BJ (cell line): ENCODE measurements around the gene SELPLG. TPM values are rescaled to one million over a fixed set of nuclear protein-coding genes. Genes with fewer than 3 reads are reported as not detected.

Experiments used
- CTCF ChIA-PET: fragments of 350-600 bp; formaldehyde crosslinking; extraction: SDS; loops from one replicate; lab custom pipeline; 2021; ENCODE audit warnings: antibody characterized with exemption, inconsistent platforms; lab: Yijun Ruan, JAX
- POLR2A ChIA-PET: fragments of 300-600 bp; sonication (Branson Sonifier 250); formaldehyde crosslinking; extraction: SDS; loops from one replicate; lab custom pipeline; 2021; ENCODE audit warnings: antibody characterized with exemption; lab: Charles Lee
- DNase-seq: peaks from one replicate; pipeline ENCODE4 v3.0.0-alpha.2; 2011; ENCODE audit warnings: low read depth
- H3K27me3 ChIP-seq: 2 replicates; pipeline ENCODE4 v1.6.0; 2011; ENCODE audit warnings: low read length; ENCODE audit not compliant: control insufficient read depth, insufficient read depth
- H3K36me3 ChIP-seq: 2 replicates; pipeline ENCODE4 v1.5.1; 2011; ENCODE audit warnings: low read length; ENCODE audit not compliant: control insufficient read depth, insufficient read depth
- H3K4me3 ChIP-seq: 2 replicates; pipeline ENCODE4 v1.5.1; 2011; ENCODE audit warnings: low read depth, mild to moderate bottlenecking, control low read depth, low read length
- polyA plus RNA-seq: library from polyadenylated mRNA; depleted of rRNA; stranded (reverse); fragments of >200 nt; gene quantifications from 2 replicates; pipeline ENCODE4 v1.2.3, GENCODE V29; 2011
- TF ChIP-seq, protein P1 (sequence below): IDR thresholded peaks from 2 replicates; pipeline ENCODE4 v1.5.1; 2011; ENCODE audit warnings: low read depth, mild to moderate bottlenecking, control low read depth, inconsistent platforms, low read length, moderate library complexity; ENCODE audit not compliant: insufficient read depth

SELPLG gene
- polyA plus RNA-seq, 1 experiment = 8.1 TPM

DNA sequence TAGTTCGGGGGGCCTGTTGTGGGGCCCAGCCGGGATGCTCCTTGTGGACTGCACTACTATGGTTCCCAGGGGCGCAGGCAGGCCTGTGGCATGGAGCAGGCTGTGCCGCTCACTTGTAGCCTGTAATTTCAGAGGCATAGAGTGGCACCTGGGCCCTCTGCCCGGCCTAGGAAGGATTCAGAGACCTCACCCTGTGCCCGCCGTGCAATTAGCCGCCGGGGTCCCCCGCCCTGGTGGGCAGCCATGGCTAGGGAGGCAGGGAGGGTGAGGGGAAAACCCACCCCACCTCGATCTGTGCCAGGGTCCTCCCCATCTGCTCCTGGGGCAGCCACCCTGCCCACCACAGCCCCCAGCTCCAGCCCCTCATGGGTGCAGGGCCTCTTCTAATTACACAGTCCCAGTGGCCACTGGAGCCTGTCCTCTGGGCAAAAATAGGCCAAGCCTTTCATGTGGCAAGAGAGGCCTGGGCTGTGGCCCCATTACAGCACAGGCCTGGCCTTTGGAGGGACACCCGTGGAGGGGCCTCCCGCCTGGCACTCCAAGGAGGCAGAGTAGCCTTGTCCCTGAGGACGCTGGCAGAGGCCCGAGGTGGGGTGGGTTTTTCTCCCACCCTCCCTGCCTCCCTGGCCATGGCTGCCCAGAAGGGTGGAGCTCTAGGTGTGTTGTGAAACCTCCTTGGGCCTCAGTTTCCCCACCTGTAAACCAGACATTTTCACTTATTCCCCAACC, 30.6 kb downstream of the SELPLG start:
- CTCF ChIA-PET = interaction anchor here (0.5 kb wide), 1 partner anchor 15 kb away, joined by 3 read pairs; no protein-coding TSS in a partner anchor

DNA sequence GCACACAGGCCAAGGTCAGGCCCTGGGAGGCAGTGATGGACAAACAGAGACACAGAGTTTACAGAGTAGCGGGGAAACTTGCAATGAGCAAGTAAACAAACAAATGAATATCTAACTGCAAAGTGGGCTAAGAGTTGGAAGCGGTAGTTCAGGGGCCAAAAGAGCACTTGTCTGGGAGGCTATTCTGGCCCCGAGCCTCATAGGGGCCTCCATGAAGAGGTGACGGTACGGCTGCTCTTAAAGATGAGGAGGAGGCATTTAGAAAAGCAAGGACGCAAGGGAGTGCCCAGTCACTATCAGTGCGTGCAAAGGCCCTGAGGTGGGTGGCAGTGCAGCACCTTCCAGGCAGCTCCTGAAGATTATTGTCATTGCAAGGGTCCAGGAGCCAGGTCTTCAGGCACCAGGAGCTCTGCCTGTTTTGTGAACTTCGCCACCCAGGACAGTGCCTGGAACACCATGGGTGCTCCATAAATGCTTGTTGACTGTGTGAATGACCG, 31.4 kb downstream of the SELPLG start:
- Histone ChIP-seq H3K4me3 (no peak overlapping the region), H3K36me3 (no peaks in the 10 kb centered on the region), H3K27me3 (peaks cover 2% of the 10 kb centered on the region; the same call in 1 of the 2 replicates)
- ChIA-PET CTCF (interaction anchor here (0.6 kb wide), 1 partner anchor 45 kb away, joined by 3 read pairs; no protein-coding TSS in a partner anchor), POLR2A (no interaction called here)
- DNase-seq = no peak
- TF ChIP-seq, protein P1, sequence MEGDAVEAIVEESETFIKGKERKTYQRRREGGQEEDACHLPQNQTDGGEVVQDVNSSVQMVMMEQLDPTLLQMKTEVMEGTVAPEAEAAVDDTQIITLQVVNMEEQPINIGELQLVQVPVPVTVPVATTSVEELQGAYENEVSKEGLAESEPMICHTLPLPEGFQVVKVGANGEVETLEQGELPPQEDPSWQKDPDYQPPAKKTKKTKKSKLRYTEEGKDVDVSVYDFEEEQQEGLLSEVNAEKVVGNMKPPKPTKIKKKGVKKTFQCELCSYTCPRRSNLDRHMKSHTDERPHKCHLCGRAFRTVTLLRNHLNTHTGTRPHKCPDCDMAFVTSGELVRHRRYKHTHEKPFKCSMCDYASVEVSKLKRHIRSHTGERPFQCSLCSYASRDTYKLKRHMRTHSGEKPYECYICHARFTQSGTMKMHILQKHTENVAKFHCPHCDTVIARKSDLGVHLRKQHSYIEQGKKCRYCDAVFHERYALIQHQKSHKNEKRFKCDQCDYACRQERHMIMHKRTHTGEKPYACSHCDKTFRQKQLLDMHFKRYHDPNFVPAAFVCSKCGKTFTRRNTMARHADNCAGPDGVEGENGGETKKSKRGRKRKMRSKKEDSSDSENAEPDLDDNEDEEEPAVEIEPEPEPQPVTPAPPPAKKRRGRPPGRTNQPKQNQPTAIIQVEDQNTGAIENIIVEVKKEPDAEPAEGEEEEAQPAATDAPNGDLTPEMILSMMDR = no peak

More for the DNA sequence above, 30.6 kb downstream of the SELPLG start:
- Histone ChIP-seq H3K4me3 (no peak overlapping the region), H3K36me3 (no peaks in the 10 kb centered on the region), H3K27me3 (peaks cover 2% of the 10 kb centered on the region; the same call in 1 of the 2 replicates)
- no peak for DNase-seq
- POLR2A ChIA-PET = no interaction called here
- TF ChIP-seq, protein P1 = no peak

DNA sequence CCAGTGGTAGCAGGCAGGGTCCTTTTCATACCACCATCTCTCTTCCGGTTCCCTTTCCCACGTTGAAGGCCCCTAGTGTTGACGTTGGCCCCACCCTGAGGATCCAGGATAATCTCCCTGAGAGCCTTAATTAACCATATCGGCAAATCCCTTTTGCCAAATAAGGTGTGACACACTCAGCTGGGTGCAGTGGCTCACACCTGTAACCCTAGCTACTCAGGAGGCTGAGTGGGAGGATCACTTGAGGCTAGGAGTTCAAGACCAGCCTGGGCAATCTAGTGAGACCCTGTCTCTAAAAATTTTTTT, 33.0 kb downstream of the SELPLG start:
- Histone ChIP-seq H3K27me3 (peaks cover 2% of the 10 kb centered on the region; the same call in 1 of the 2 replicates), H3K36me3 (no peaks in the 10 kb centered on the region), H3K4me3 (no peak overlapping the region)
- TF ChIP-seq, protein P1 = no peak
- POLR2A ChIA-PET = no interaction called here
- DNase-seq = no peak
- CTCF ChIA-PET = interaction anchor here (1.0 to 1.2 kb wide), 2 partner anchors 17 to 29 kb away, joined by 3 to 4 read pairs; no protein-coding TSS in a partner anchor

DNA sequence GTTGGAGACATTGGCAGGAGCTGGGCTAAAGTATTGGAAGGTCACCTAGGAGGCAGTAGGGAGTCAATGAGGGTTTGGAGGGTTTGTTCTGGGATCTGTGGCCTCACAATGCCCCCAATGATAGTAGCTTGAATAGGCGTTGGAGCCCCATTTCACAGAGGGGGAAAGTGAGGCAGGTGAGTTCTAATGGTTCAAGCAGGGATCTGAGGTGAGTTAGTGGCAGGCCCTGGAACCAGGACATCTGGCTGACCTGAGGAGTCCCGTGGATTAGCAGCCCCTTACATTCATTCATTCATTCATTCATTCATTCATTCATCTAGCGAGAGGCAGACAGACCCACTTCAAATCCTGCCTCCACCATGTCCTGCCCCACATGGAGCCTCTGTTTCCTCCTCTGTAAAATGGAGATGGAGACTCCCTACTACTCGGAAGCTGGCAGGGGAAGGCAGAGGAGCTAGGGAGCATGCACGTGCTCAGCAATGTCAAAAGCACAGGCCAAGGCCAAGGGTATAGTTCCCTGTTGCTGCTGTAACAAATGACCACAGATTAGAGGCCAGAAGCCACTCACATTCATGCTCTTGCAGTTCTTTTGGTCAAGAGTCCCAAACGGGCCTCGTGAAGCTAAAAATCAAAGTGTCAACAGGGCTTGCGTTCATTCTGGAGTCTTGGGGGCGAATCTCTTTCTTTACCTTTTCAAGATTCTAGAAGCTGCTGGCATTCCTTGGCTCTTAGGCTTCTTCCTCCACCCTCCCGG, 33.6 kb downstream of the SELPLG start:
- CTCF ChIA-PET = interaction anchor here (1.0 to 1.2 kb wide), 2 partner anchors 18 to 29 kb away, joined by 3 to 4 read pairs; no protein-coding TSS in a partner anchor
- TF ChIP-seq, protein P1 = no peak
- H3K4me3 ChIP-seq = no peak overlapping the region
- H3K36me3 ChIP-seq = no peaks in the 10 kb centered on the region
- DNase-seq = no peak
- POLR2A ChIA-PET = no interaction called here
- peaks cover 2% of the 10 kb centered on the region; the same call in 1 of the 2 replicates for H3K27me3 ChIP-seq

DNA sequence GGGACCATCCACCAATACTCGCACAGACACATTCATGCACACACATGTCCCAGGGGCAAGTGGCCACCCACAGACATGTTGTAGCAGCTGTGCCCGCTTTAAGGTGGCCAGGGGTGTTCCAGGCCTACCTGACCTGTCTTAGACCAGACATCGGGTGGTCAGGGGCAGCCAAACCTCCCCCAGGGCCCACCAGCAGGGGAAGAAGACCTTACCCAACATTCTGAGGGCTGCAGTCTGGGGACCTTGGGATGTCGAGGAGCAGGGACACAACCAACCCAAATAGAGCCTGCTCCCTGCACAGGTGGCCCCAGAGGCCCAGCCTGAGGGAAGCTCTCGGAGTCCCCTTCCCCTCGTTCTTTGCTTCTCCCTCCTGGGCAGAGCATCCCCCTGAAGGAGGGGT, 34.2 kb downstream of the SELPLG start:
- Histone ChIP-seq H3K4me3 (no peak overlapping the region), H3K27me3 (peaks cover 2% of the 10 kb centered on the region; the same call in 1 of the 2 replicates), H3K36me3 (no peaks in the 10 kb centered on the region)
- DNase-seq = no peak
- POLR2A ChIA-PET = no interaction called here
- CTCF ChIA-PET = no interaction called here
- TF ChIP-seq, protein P1 = no peak
